HFFc6 (cell line): Measurements from ENCODE around the gene TOMM40. TPM values are rescaled to one million over a fixed set of nuclear protein-coding genes. Genes with fewer than 3 reads are reported as not detected.

Source experiments
- DNase-seq: peaks from one replicate; pipeline ENCODE4 v3.0.0-alpha.2; 2018
- H3K27ac Mint-ChIP-seq: 2 replicates; pipeline ENCODE4 v1.8.0; 2020; ENCODE audit warnings: mild to moderate bottlenecking, mixed read lengths
- H3K27me3 Mint-ChIP-seq: 2 replicates; pipeline ENCODE4 v1.8.0; 2021; ENCODE audit warnings: mild to moderate bottlenecking, moderate library complexity, mixed read lengths; ENCODE audit not compliant: insufficient read depth
- H3K36me3 Mint-ChIP-seq: 2 replicates; pipeline ENCODE4 v1.8.0; 2021; ENCODE audit warnings: low read depth, mixed read lengths
- H3K4me1 Mint-ChIP-seq: 2 replicates; pipeline ENCODE4 v1.8.0; 2020; ENCODE audit warnings: low read depth, mixed read lengths
- H3K4me3 Mint-ChIP-seq: 2 replicates; pipeline ENCODE4 v1.8.0; 2020; ENCODE audit warnings: mild to moderate bottlenecking, moderate library complexity, mixed read lengths
- H3K9me3 Mint-ChIP-seq: 2 replicates; pipeline ENCODE4 v1.8.0; 2020; ENCODE audit warnings: mild to moderate bottlenecking, mixed read lengths
- CTCF ChIP-seq: fragments of 200-600 bp; sonication (generic); IDR thresholded peaks from 2 replicates; pipeline ENCODE4 v1.5.0; 2021; ENCODE audit warnings: antibody characterized with exemption, mild to moderate bottlenecking
- total RNA-seq, 6 experiments: library from RNA; stranded (reverse); fragmentation: NEBNext Ultra II Directional; extraction: Animal tissue kit (Norgen Biotek cat#: 25700); gene quantifications; 2 replicates in 1 of 6; 3 replicates in 5 of 6; pipeline ENCODE4 v1.2.3, GENCODE V29; 2021

Gene TOMM40
- total RNA-seq, 6 experiments from 2014 or later, result 79.8 to 107 (median 92.2) TPM

GRCh38 chr19:44942067-44942571, 51.1 kb downstream of the TOMM40 start, which contains the start of gene APOC4:
TSS of gene APOC4 (plus strand) at chr19:44942237. CDS start at chr19:44942278, 41 bp downstream.
- no peak within 1 kb of the TSS for H3K4me3 Mint-ChIP-seq
- H3K4me1 Mint-ChIP-seq, result peaks cover 8% of the 10 kb centered on the region
- no peaks in the 10 kb centered on the region for H3K36me3 Mint-ChIP-seq
- H3K27me3 Mint-ChIP-seq, result peaks cover 7% of the 10 kb centered on the region
- no peak within 1 kb of the TSS for H3K27ac Mint-ChIP-seq
- no peak for DNase-seq
- no peak for TF ChIP-seq CTCF
- no peaks in the 10 kb centered on the region for H3K9me3 Mint-ChIP-seq

- no peak for DNase-seq
- Mint-ChIP-seq H3K4me1 (peaks cover 8% of the 10 kb centered on the region), H3K36me3 (no peaks in the 10 kb centered on the region), H3K27me3 (peaks cover 7% of the 10 kb centered on the region), H3K27ac (no peak overlapping the region), H3K9me3 (no peaks in the 10 kb centered on the region), H3K4me3 (no peak overlapping the region)
- TF ChIP-seq CTCF, result no peak
These were observed 52.8 kb downstream of the TOMM40 start for GRCh38 chr19:44943801-44944249.

- no peak for DNase-seq
- Mint-ChIP-seq H3K27ac (no peak overlapping the region), H3K36me3 (no peaks in the 10 kb centered on the region), H3K4me3 (no peak overlapping the region), H3K9me3 (no peaks in the 10 kb centered on the region), H3K4me1 (peaks cover 8% of the 10 kb centered on the region), H3K27me3 (peaks cover 3% of the 10 kb centered on the region)
- TF ChIP-seq CTCF, result no peak
These were observed 56.1 kb downstream of the TOMM40 start for GRCh38 chr19:44947041-44947581.

- Mint-ChIP-seq H3K4me3 (no peak overlapping the region), H3K27me3 (peaks cover 2% of the 10 kb centered on the region; the same call in 1 of the 2 replicates), H3K4me1 (peaks cover 8% of the 10 kb centered on the region), H3K36me3 (no peaks in the 10 kb centered on the region), H3K27ac (no peak overlapping the region), H3K9me3 (no peaks in the 10 kb centered on the region)
- DNase-seq, result no peak
- no peak for TF ChIP-seq CTCF
These were observed 57.2 kb downstream of the TOMM40 start for GRCh38 chr19:44948237-44948636.

GRCh38 chr19:44948763-44949374, 57.8 kb downstream of the TOMM40 start:
- no peaks in the 10 kb centered on the region; the same call in 1 of the 2 replicates for H3K36me3 Mint-ChIP-seq
- H3K4me1 Mint-ChIP-seq, result peaks cover 8% of the 10 kb centered on the region
- no peak overlapping the region for H3K4me3 Mint-ChIP-seq
- H3K27me3 Mint-ChIP-seq, result peaks cover 2% of the 10 kb centered on the region; the same call in 1 of the 2 replicates
- no peak for DNase-seq
- H3K27ac Mint-ChIP-seq, result no peak overlapping the region
- TF ChIP-seq CTCF, result no peak
- no peaks in the 10 kb centered on the region for H3K9me3 Mint-ChIP-seq
